Ascending aorta (tissue), 2 donors: ENCODE measurements around the gene EDIL3. TPM values are rescaled to one million over a fixed set of nuclear protein-coding genes. Genes with fewer than 3 reads are reported as not detected.
A peak's percentile ranks its signal among the peaks of the same experiment; 100 is the strongest.

Experiments used
- DNase-seq, 2 donors: peaks; one replicate each; pipeline ENCODE4 v3.0.0-alpha.2; 2019; ENCODE audit warnings: low spot score in 2 of 2
- H3K27ac ChIP-seq, 2 donors: fragments of 200-600 bp; sonication (generic); one replicate each; pipeline ENCODE4 v1.5.1; 2016 to 2017; ENCODE audit warnings: mild to moderate bottlenecking in 1 of 2
- H3K27me3 ChIP-seq: fragments of 200-600 bp; sonication (generic); one replicate; pipeline ENCODE4 v1.5.1; 2017
- H3K36me3 ChIP-seq, 2 donors: fragments of 200-600 bp; sonication (generic); one replicate each; pipeline ENCODE4 v1.5.1; 2016
- H3K4me1 ChIP-seq, 2 donors: fragments of 200-600 bp; sonication (generic); one replicate each; pipeline ENCODE4 v1.5.1; 2016 to 2017; ENCODE audit warnings: mild to moderate bottlenecking in 1 of 2
- H3K4me3 ChIP-seq, 2 donors: fragments of 200-600 bp; sonication (generic); one replicate each; pipeline ENCODE4 v1.5.1; 2016 to 2017; ENCODE audit warnings: mild to moderate bottlenecking in 1 of 2
- H3K9me3 ChIP-seq, 2 donors: fragments of 200-600 bp; sonication (generic); one replicate each; pipeline ENCODE4 v1.5.1; 2016
- CTCF ChIP-seq, 3 experiments: fragments of 200-600 bp in 2 of 3; fragments of 450-650 bp in 1 of 3; sonication (generic) in 2 of 3; IDR thresholded peaks; one replicate each; pipeline ENCODE4 v1.5.1; 2016 to 2019; ENCODE audit warnings: antibody characterized with exemption in 3 of 3, mild to moderate bottlenecking in 1 of 3, moderate library complexity in 1 of 3
- intact Hi-C: fragments of 100-400 bp; cut with DNase I; formaldehyde crosslinking; loops from one replicate; pipeline ENCODE4 v1.15.1; 2023
- total RNA-seq: library from RNA; depleted of rRNA; stranded (reverse); fragments of >200 nt; gene quantifications from one replicate; pipeline ENCODE4 v1.1.0, GENCODE V29; 2016

EDIL3 gene
- total RNA-seq, 1 donor from 2014 or later = 68.1 TPM

GRCh38 chr5:83914662-83915418 is 469.8 kb downstream of the EDIL3 start:
- H3K4me1 ChIP-seq = peaks cover 6 to 15% of the 10 kb centered on the region in 2 donors
- no peaks in the 10 kb centered on the region for H3K9me3 ChIP-seq
- no peak for DNase-seq
- peak overlapping the region; percentile 44 to 60 for H3K27ac ChIP-seq
- no peaks in the 10 kb centered on the region for H3K36me3 ChIP-seq
- TF ChIP-seq CTCF (IDR thresholded peaks at IDR 0.05) = no peak
- intact Hi-C loops = loop anchor here (5.0 kb wide), 1 partner anchor 193 kb away; the partner anchor contains the start of gene HAPLN1
- H3K27me3 ChIP-seq = no peaks in the 10 kb centered on the region
- no peak overlapping the region for H3K4me3 ChIP-seq

- DNase-seq = no peak
- intact Hi-C loops = loop anchor here (5.0 kb wide), 1 partner anchor 192 kb away; the partner anchor contains the start of gene HAPLN1
- peak overlapping the region in 1 of 2 donors; percentile 44 for H3K27ac ChIP-seq
- TF ChIP-seq CTCF (IDR thresholded peaks at IDR 0.05) = no peak
- peaks cover 6 to 15% of the 10 kb centered on the region in 2 donors for H3K4me1 ChIP-seq
- no peaks in the 10 kb centered on the region for H3K27me3 ChIP-seq
- no peaks in the 10 kb centered on the region for H3K9me3 ChIP-seq
- no peak overlapping the region for H3K4me3 ChIP-seq
- no peaks in the 10 kb centered on the region for H3K36me3 ChIP-seq
Measured at GRCh38 chr5:83914199-83914598, 470.5 kb downstream of the EDIL3 start.

GRCh38 chr5:83913593-83913992 is 471.1 kb downstream of the EDIL3 start:
- no peaks in the 10 kb centered on the region for H3K27me3 ChIP-seq
- peaks cover 6 to 15% of the 10 kb centered on the region in 2 donors for H3K4me1 ChIP-seq
- DNase-seq = no peak
- no peaks in the 10 kb centered on the region for H3K9me3 ChIP-seq
- no peaks in the 10 kb centered on the region for H3K36me3 ChIP-seq
- H3K4me3 ChIP-seq = no peak overlapping the region
- intact Hi-C loops = loop anchor here (5.0 kb wide), 1 partner anchor 191 kb away; the partner anchor contains the start of gene HAPLN1
- no peak overlapping the region for H3K27ac ChIP-seq
- TF ChIP-seq CTCF (IDR thresholded peaks at IDR 0.05) = no peak

GRCh38 chr5:83911367-83911919 is 473.2 kb downstream of the EDIL3 start:
- no peak overlapping the region for H3K4me3 ChIP-seq
- H3K36me3 ChIP-seq = no peaks in the 10 kb centered on the region
- H3K27ac ChIP-seq = no peak overlapping the region
- no peaks in the 10 kb centered on the region for H3K9me3 ChIP-seq
- peaks cover 6 to 15% of the 10 kb centered on the region in 2 donors for H3K4me1 ChIP-seq
- no peaks in the 10 kb centered on the region for H3K27me3 ChIP-seq
- no peak for DNase-seq
- no peak for TF ChIP-seq CTCF (IDR thresholded peaks at IDR 0.05)
- intact Hi-C loops = loop anchor here (5.0 kb wide), 1 partner anchor 189 kb away; the partner anchor contains the start of gene HAPLN1

- Histone ChIP-seq H3K9me3 (no peaks in the 10 kb centered on the region), H3K4me1 (no peaks in the 10 kb centered on the region), H3K27me3 (no peaks in the 10 kb centered on the region), H3K27ac (no peak overlapping the region), H3K36me3 (no peaks in the 10 kb centered on the region), H3K4me3 (no peak overlapping the region)
- TF ChIP-seq CTCF (IDR thresholded peaks at IDR 0.05) = no peak
- DNase-seq = no peak
- intact Hi-C loops = no loop called here
Measured at GRCh38 chr5:83900306-83900705, 484.4 kb downstream of the EDIL3 start.
